Activated CD4-positive, alpha-beta T cell treated with anti-CD3 and anti-CD28 coated beads for 4 hours (primary cell): ENCODE results near the gene CNTN1.
"Not testable (repeated sequence)": the region's sequence is repeated elsewhere in the genome, so short reads cannot be mapped to it uniquely, and the experiment has no call there.

Source experiments
- DNase-seq, 2 donors: peaks; one replicate each; pipeline ENCODE4 v3.0.0-alpha.2; 2020

The CNTN1 gene

GRCh38 chr12:40711121-40711520 is 18.9 kb downstream of the CNTN1 start:
- DNase-seq: no peak

GRCh38 chr12:40714636-40715035 is 22.4 kb downstream of the CNTN1 start:
- no peak for DNase-seq

- no peak for DNase-seq
Measured at GRCh38 chr12:40716037-40716436, 23.8 kb downstream of the CNTN1 start.

- no peak for DNase-seq
Measured at GRCh38 chr12:40717576-40717975, 25.3 kb downstream of the CNTN1 start.

GRCh38 chr12:40718878-40719372 is 26.7 kb downstream of the CNTN1 start:
- no peak for DNase-seq

GRCh38 chr12:40723001-40723400 is 30.8 kb downstream of the CNTN1 start:
- no peak for DNase-seq

GRCh38 chr12:40726366-40726765 is 34.1 kb downstream of the CNTN1 start:
- no peak for DNase-seq

- DNase-seq: no peak
Measured at GRCh38 chr12:40727774-40728483, 35.7 kb downstream of the CNTN1 start.

GRCh38 chr12:40730281-40730680 is 38.0 kb downstream of the CNTN1 start:
- no peak for DNase-seq

- DNase-seq: no peak
Measured at GRCh38 chr12:40733871-40734270, 41.6 kb downstream of the CNTN1 start.

- DNase-seq: no peak
Measured at GRCh38 chr12:40734276-40734675, 42.0 kb downstream of the CNTN1 start.

GRCh38 chr12:40735551-40736230 is 43.5 kb downstream of the CNTN1 start:
- DNase-seq: no peak

- not testable (repeated sequence) for DNase-seq
Measured at GRCh38 chr12:40737416-40737815, 45.2 kb downstream of the CNTN1 start.

- DNase-seq: no peak
Measured at GRCh38 chr12:40738856-40739255, 46.6 kb downstream of the CNTN1 start.

- no peak for DNase-seq
Measured at GRCh38 chr12:40742041-40742440, 49.8 kb downstream of the CNTN1 start.

GRCh38 chr12:40745386-40745785 is 53.1 kb downstream of the CNTN1 start:
- DNase-seq: no peak

- no peak for DNase-seq
Measured at GRCh38 chr12:40749863-40750262, 57.6 kb downstream of the CNTN1 start.

- DNase-seq: no peak
Measured at GRCh38 chr12:40752011-40752410, 59.8 kb downstream of the CNTN1 start.

GRCh38 chr12:40760821-40761220 is 68.6 kb downstream of the CNTN1 start:
- DNase-seq: no peak

- DNase-seq: no peak
Measured at GRCh38 chr12:40762072-40762471, 69.8 kb downstream of the CNTN1 start.

- no peak for DNase-seq
Measured at GRCh38 chr12:40768125-40768864, 76.1 kb downstream of the CNTN1 start.

- DNase-seq: no peak
Measured at GRCh38 chr12:40769846-40770245, 77.6 kb downstream of the CNTN1 start.

GRCh38 chr12:40770781-40771180 is 78.5 kb downstream of the CNTN1 start:
- no peak for DNase-seq

GRCh38 chr12:40775661-40776060 is 83.4 kb downstream of the CNTN1 start:
- DNase-seq: no peak
